A204.1 (cell line): ENCODE results near the gene MSI1.
"Not testable (repeated sequence)": the region's sequence is repeated elsewhere in the genome, so short reads cannot be mapped to it uniquely, and the experiment has no call there.

Source experiments
- FAIRE-seq: peaks from 2 replicates; lab custom pipeline; 2012; peaks lifted over from hg19 to GRCh38; lab: Jason Lieb, UNC

The MSI1 gene

DNA sequence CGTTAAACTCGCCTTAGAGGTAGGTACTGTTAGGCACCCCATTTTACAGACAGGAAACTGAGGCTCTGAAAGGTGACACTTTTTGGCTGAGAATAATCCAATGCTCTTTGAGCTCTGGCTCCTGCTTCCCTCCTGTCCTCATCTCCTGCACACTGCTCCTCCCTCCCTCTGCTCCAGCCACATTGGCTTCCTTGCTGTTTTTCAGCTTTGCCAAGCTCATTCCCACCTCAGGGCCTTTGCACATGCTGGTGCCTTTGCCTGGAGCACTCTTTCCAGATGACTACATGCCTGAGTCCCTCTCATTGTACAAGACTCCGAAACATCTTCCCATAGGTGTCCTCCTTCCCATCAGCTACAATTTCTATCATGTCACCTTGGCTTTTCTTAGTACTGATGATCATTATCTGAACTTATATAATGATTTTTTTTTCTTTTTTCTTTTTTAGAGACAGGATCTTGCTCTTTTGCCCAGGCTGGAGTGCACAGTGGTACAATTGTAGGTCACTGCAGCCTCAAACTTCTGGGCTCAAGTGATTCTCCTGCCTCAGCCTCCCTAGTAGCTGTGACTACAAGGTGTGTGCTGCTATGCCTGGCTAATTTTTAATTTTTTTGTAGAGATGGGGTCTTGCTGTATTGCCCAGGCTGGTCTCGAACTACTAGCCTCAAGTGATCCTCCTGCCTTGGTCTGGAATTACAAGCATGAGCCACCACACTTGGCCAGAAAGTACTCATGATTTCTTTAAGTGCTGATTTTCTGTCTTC is 15.2 kb downstream of the MSI1 start:
- FAIRE-seq: no peak

DNA sequence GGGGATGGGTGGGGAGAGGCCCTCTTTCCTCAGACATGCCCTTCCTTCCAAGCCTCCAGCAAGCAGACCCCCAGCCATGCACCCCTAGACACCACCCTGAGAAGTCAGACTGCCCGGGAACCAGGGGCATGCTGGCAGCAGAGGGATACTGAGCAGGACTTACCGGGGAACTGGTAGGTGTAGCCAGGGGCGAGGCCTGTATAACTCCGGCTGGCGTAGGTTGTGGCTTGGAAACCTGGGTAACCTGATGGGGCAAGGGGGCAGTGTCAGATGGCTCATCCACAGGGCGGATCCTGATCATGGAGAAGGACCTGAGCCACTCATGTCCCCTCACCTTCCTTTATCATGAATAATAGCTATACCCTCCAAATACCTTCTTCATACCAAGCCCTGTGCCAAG is 15.8 kb downstream of the MSI1 start:
- FAIRE-seq: no peak

DNA sequence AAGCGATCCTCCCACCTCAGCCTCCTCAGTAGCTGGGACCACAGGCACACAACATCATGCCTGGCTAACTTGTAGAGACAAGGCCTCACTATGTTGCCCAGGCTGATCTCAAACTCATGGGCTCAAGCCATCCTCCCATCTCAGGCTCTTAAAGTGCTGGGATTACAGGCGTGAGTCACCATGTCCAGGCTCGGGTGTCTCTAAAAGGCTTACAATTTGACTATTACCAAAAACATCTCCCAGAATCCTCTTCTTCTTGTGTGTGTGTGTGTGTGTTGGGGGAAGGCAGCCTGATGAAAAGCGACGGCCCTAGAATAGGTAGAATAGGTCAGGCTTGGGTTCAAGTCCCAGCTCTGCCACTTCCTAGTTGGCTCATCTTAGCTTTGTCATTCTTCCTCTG is 16.8 kb downstream of the MSI1 start:
- FAIRE-seq: no peak

DNA sequence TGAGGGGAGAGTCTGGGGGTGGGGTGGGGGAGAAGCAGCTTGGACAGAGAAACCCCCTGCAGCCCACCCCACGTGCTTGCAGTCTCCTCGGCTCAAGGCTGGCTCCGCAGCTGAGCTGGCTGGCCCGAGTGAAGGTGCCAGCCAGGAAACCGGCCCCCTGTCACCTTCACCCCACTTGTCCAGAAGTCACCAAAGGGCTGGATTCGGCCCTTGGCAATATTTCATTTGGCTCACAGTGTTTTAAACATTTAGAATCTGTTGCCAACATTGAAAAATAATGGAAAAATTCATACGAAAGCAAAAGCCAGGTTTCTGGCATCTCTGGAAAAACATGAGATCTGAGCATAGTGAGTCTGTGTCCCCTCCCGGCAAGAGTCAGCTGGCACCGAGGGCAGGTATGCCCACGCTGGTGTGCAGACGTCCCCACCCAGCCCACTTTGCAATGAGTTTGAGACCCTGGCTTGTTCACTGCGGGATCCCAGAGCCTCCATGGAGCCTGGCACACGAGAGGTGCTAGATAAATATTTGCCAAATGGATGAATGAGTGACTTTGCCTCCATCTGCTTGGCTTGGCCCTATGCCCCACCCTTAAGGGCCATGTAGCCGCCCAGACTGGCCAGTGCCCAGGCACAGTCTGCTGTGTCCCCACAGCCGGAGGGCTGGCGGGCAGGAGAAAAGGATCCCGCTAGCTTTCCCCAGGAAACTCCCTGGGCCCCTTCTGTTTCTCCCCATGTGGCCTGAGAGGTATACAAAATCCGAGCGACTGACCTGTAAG is 18.2 kb downstream of the MSI1 start:
- no peak for FAIRE-seq

DNA sequence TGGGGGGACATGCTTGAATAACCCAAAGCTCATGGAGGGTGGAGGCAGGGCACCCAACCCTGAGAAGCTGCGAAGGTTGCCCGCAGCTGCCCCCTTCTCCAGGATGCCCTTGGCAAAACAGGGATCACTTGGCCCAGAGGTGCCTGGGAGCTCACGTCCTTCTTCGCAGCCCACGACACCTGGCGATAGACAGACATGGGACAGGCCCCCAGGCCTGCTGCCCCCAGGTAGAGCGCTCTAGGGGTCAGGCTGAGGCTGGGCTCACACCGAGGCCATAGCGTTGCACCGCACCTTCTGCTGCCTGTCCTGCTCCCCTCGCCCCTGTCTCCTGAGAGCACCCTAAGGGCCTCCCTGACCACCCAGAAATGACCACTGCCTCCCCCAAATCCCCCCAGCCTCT is 21.2 kb downstream of the MSI1 start:
- no peak for FAIRE-seq

DNA sequence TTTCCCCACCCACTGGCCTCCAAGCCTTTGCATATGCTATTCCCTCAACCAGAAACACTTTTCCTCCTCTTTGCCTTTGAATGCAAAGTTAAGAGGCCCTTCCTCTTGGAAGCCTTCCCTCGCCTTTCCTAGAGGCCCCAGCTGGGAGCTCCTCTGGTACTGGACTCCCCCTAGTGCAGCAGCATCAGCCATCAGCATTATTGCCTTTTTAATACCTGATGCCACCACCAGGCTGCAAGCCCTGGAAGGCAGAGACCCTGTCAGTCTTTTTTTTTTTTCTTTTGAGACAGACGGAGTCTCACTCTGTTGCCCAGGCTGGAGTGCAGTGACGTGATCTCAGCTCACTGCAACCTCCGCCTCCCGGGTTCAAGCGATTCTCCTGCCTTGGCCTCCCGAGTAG is 22.3 kb downstream of the MSI1 start:
- no peak for FAIRE-seq

DNA sequence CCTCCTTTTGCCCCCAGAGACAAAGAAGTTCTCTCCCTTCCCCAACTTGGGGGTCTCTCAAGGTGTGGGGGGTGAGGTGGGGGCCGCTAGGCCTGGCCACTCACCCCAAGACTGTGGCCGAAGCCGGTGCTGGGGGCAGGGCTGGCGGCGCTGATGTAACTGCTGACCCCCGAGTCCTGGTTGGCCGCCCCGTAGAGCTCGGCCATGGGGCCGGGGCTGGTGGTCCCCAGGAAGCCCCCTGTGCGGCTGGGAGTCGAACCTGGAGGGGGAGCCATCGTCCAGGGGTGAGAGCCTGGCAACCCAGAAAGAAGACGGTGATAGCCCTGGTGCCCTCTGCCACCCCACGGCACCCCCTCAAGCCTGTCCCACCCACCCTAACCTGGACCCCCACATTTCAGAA is 22.9 kb downstream of the MSI1 start:
- FAIRE-seq: no peak

DNA sequence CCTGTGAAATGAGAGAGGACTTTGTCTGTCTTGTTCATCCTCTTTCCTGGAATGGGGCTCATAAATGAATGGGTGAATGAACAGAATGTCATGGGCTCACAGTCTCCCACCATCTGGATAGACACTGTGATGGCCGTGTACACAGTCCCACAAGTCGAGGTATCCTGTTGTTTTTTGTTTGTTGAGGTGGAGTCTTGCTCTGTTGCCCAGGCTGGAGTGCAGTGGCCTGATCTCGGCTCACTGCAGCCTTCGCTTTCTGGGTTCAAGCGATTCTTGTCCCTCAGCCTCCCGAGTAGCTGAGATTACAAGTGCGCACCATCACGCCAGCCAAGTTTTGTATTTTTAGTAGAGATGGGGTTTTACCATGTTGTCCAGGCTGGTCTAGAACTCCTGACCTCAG is 25.3 kb downstream of the MSI1 start:
- FAIRE-seq: no peak

DNA sequence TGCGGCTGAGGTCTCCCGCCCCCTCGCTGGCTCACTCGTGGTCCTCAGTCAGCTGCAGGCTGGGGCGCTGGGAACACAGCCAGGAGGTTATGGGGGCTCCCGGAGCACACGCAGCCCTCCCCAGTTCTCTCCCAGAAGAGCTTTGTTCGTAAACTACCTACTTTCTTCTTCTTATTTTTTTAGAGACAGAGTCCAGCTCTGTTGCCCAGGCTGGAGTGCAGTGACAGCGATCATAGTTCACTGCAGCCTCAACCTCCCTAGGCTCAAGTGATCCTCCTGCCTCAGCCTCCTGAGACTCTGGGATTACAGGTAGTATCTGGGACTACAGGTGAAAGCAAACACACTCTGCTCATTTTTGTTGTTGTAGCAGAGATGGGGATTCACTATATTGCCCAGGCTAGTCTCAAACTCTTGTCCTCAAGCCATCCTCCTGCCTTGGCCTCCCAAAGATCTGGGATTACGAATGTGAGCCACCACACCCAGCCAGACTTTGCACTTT is 25.9 kb downstream of the MSI1 start:
- no peak for FAIRE-seq

DNA sequence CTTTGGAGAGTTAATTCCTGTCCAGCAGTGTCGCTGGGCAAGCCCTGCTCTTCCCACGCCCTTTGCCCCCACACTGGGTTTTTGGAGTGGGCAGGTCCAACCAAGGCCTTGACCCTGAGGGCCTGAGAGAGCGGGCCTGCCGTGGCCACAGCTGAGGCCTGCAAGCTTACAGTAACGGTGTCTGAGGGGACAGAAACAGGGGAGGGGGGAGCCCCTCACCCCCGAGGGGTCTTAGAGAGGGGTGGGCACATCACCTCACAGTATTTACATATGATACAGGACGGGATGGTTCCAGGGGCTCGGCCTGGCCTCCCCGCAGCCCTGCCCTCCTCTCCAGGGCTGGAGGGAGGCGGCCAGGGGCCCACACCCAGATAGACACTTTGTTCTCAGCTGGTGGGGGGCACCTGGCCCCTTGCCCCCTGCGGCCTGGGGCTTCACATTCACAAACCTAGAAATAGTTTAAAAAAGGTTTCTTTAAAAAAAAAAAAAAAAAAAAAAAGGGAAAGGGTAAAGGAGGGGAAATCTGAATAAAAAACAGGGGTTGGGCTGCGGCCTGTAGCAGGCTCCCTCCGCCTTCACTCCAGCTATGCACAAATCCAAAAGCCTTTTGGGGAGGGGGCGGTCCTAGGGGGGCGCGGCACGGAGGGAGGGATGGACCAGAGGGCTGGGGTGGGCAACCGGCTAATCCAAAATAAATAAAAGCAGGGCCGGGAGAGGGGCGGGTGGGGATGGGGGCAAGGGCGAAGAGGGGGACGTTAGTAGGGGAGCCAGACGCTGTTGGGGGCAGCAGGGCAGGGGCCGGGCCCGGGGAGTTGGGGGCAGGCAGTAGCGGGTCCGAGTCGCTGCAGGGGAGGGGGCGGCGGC is 26.6 kb downstream of the MSI1 start:
- FAIRE-seq: no peak

DNA sequence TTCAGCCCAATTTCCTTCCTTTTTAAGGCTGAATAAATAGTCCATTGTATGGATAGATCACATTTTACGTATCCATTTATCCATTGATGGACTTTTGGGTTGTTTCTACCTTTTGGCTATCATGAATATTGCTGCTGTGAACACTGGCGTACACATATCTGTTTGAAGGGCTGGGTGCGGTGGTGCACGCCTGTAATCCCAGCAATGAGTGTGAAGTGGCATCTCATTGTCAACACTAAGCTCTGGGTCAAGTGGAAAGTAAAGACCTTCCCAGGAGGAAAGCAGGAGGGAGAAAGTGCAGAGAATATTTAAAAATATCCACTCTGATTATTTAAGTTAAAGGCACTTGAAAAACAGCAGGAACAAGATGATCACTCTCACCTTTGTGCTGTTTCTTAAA is 29.7 kb downstream of the MSI1 start:
- FAIRE-seq: no peak

DNA sequence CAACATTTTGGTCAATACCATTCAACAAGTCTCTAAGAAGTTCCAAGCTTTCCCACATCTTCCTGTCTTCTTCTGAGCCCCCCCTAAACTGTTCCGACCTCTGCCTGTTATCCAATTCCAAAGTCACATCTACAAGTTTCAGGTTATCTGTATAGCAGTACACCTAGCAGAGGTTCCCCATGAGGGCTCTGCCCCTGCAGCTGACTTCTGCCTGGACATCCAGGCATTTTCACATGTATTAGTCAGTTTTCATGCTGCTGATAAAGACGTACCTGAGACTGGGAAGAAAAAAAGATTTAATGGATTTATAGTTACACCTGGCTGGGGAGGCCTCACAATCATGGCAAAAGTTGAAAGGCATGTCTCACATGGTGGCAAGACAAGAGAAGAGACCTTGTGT is 31.2 kb downstream of the MSI1 start:
- no peak for FAIRE-seq

DNA sequence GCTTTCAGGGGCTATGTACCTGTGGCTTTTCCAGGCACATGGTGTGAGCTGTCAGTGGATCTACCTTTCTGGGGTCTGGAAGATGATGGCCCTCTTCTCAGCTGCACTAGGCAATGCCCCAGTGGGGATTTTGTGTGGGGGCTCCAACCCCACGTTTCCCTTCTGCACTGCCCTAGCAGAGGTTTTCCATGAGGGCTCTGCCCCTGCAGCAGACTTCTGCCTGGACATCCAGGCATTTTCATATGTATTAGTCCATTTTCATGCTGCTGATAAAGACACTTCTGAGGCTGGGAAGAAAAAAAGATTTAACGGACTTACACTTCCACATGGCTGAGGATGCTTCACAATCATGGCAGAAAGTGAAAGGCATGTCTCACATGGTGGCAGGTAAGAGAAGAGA is 32.6 kb downstream of the MSI1 start:
- FAIRE-seq: not testable (repeated sequence)

DNA sequence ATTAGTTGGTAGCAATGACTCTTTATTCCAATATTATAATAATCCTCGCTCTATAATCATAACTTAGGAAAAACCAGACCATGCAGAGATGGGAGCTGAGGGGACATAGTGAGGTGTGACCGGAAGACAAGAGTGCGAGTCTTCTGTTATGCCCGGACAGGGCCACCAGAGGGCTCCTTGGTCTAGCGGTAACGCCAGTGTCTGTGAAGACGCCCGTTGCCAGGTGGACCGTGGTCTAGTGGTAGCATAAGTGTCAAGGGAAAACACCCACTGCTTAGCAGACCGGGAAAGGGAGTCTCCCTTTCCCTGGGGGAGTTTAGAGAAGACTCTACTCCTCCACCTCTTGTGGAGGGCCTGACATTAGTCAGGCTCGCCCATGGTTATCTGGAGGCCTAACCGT is 33.5 kb downstream of the MSI1 start:
- FAIRE-seq: not testable (repeated sequence)

DNA sequence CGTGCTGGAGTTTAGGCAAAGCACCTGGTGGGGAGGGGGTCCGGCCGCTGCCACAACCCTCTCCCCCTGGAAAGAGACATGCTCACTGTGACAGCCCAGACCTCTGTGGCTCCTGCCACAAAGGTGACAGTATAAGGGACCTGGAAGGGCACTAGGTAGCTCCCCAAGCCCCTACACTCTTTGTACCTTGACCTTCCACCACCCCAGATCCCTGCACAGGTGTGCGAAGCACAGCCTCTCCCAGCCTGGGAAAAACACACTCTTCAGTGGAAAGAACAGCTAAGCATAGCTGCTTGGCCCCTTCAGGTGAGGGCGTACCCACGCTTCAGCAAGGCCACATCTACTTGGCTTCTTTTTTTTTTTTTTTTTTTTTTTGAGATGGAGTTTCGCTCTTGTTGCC is 36.4 kb downstream of the MSI1 start:
- no peak for FAIRE-seq

DNA sequence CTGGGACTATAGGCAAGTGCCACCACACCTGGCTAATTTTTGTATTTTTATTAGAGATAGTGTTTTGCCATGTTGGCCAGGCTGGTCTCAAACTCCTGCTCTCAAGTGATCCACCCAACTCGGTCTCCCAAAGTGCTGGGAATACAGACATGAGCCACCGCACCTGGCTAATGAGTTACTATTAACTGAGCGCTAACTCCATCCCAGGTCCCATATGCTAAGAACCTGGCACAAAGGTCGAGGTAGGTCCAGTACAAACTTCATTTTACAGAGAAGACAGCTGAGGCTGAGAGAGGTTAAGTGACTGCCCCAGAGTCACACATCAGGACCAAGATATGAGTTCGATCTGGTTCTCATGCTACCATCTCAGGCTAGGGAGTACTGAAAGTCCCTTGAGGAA is 36.9 kb downstream of the MSI1 start:
- FAIRE-seq: no peak

DNA sequence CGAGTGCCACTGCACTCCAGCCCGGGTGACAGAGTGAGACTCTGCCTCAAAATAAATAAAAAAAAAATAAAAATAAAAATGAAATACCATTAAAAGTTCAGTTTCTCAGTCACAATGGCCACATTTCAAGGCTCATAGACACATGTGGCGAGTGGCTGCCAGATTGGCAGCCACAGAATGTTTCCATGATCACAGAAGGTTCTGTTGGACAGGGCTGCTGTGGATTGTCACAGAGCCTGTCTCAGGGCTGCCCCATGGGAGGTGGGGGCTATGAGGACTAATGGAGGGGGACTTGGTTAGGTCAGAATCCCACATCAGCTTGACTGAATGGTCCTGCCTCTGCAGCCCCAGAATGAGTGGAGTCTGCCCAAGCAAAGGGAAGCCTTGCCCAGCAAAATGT is 37.6 kb downstream of the MSI1 start:
- no peak for FAIRE-seq

DNA sequence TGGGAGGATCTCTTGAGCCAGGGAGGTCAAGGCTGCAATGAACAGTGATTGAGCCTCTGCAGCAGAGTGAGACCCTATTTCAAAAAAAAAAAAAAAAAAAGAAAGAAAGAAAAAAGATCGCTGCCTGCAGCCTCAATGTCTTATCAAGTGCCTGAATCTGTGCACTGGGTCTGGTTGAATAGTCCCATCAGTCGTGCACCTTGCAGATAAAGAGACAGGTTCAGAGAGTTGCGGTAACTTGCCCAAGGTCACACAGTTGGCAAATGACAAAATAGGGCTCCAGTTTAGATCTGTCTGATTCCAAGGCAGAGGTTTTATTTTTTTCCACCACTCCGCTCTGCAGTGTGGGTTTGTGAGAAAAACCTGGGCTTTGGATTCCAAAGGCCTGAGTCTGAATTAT is 40.7 kb downstream of the MSI1 start:
- no peak for FAIRE-seq

DNA sequence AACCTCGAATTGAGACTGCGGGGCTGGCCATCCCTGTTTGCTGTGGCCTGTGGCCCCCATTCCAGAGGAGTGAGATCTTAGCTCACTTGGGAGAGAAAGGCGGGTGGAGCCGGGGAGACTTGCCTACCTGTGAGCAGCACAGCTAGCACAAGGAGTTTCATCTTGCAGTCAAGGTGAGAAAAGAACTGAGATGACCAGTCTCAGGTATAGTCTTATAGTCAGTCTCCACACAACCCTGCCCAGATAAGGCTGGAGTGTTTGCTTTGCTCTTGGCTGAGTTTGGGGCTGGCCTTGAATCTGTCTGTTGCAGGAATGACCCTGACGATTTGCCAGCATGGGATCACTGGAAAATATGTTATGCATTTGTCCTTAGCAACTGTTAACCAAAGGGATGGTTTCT is 41.4 kb downstream of the MSI1 start, which contains the start of gene PLA2G1B:
TSS of gene PLA2G1B (minus strand) at position 187 of the 400 bp plus-strand sequence. CDS start at position 161, 26 bp downstream.
- FAIRE-seq: no peak

DNA sequence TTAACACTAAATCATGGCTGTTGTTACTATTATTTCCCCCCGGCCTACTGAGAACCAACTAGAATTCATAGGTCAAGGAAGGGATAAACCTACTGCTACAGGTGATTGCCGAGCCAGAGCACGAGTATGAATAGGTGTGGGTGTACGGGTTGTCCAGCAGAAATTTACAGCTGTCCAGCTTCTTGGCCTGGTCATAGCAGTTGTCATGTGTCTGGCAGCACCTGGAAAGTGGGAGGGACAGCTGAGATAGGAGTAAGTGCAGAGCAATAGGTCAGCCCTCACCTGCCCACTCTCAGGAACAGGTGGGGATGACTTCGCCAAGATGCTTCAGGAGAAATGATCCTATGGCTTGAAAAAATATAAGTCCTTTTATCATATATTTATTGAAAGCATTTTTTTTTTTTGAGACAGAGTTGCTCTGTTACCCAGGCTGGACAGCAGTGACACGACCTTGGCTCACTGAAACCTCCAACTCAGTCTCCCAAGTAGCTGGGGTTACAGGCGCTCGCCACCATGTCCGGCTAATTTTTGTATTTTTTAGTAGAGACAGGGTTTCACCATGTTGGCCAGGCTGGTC is 44.0 kb downstream of the MSI1 start:
- FAIRE-seq: no peak

DNA sequence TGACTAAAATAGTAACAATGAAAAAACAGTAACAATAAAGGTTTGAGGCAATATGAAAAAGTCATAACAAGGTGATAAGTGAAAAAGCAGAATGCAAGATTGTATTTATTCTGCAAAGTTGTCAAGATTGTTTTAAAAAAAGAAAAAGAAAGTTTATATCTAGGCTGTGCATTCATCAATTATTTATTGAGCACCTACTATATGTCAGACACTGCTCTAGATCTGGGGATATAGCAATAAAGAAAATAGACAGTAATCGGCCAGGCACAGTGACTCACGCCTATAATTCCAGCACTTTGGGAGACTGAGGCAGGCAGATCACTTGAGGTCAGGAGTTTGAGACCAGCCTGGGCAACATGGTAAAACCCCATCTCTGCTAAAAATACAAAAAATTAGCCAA is 45.2 kb downstream of the MSI1 start:
- FAIRE-seq: no peak
